Fibroblast of skin of left biceps (primary cell): ENCODE results near the gene PLEKHA3.
"Not testable (repeated sequence)": the region's sequence is repeated elsewhere in the genome, so short reads cannot be mapped to it uniquely, and the experiment has no call there.

Source experiments
- DNase-seq, 2 experiments: peaks; one replicate each; pipeline ENCODE4 v3.0.0-alpha.2; 2013; ENCODE audit warnings: low read depth in 2 of 2

PLEKHA3 gene

GRCh38 chr2:178522950-178523595, 42.8 kb downstream of the PLEKHA3 start:
- peak; percentile 55 for DNase-seq

GRCh38 chr2:178523596-178524134, 43.4 kb downstream of the PLEKHA3 start:
- DNase-seq: no peak

DNA sequence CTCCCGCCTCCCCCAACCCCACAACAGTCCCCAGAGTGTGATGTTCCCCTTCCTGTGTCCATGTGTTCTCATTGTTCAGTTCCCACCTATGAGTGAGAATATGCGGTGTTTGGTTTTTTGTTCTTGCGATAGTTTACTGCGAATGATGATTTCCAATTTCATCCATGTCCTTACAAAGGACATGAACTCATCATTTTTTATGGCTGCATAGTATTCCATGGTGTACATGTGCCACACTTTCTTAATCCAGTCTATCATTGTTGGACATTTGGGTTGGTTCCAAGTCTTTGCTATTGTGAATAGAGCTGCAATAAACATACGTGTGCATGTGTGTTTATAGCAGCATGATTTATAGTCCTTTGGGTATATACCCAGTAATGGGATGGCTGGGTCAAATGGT, 44.8 kb downstream of the PLEKHA3 start:
- DNase-seq: not testable (repeated sequence)

- not testable (repeated sequence) for DNase-seq
Measured at GRCh38 chr2:178525460-178525859, 45.2 kb downstream of the PLEKHA3 start.

DNA sequence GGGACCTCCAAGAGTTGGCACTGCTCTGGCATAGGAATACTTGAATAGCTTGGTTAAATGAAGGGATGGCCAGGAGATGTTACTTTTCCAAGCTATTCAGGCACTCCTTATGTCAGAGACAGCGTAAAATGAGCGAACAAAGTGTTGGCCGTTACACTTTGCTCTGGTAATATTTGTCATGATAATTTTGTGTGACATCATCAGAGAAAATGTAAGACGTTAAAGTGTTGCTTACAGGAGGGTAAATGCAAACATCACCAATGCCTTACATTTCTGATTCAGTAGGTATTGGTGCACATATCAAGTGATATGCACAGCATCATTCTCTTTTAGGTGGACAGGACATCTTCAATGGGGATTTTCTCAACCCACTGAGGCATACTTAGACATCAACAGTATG, 46.0 kb downstream of the PLEKHA3 start:
- DNase-seq: no peak

DNA sequence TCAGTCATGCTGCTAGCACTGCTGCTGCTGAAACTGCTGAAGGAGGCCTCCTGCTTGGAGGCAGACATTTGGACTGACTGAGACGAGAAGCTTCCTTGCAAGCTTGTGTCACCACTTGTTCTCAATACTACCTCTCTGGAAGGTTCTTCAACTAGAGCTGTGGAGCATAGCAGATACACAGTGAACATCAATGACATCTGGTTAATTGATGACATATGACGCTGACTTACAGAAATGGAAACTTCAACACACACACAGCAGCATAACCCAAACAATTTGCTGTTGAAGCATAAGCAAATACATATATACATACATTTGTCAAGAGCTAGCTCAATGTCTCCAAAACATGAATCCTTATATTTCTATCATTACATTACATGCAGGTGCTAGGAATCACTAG, 47.3 kb downstream of the PLEKHA3 start:
- no peak for DNase-seq

GRCh38 chr2:178528647-178529046, 48.4 kb downstream of the PLEKHA3 start:
- DNase-seq: no peak

GRCh38 chr2:178529194-178529593, 48.9 kb downstream of the PLEKHA3 start:
- DNase-seq: no peak

DNA sequence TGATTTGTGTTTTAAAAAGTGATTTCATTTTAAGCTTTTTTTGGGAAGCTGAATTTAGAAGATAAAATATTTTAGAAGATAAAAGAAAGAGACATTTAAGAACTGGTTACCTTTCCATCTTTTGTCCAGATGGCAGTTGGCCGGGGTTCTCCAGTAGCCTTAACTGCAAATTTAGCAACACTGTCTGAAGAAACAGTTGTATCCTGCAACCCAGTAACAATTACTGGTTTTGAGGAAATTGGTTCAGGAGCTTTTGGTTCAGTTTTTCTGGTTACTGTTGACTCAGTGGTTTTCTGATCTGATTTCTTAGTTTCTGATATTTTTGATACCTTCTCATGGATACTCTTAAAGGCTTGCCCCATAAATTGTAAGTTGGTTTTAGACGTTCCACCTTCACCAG, 49.9 kb downstream of the PLEKHA3 start:
- no peak for DNase-seq

GRCh38 chr2:178530625-178531142, 50.4 kb downstream of the PLEKHA3 start:
- DNase-seq: no peak

DNA sequence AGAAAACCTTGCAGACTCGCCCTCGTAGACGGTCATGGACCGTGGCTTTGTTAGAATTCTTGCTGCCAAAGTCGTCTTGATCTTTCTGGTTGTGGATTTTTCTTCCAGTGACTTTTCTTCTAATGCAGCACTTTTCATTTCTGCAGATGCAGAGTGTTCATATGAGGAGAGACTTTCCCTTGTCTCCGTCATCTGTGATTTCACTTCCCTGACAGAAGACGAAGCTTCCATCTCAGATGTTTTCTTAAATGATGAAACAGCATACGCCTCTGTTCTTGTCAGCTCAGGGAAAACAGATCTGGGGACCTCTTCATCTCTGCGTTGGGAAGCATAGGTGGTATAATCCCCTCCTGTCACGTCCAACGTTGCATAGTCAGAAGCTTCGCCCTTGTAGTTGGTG, 50.9 kb downstream of the PLEKHA3 start:
- DNase-seq: no peak

GRCh38 chr2:178536037-178536436, 55.8 kb downstream of the PLEKHA3 start:
- DNase-seq: no peak

- no peak for DNase-seq
Measured at GRCh38 chr2:178542161-178542560, 61.9 kb downstream of the PLEKHA3 start.

GRCh38 chr2:178542569-178542968, 62.3 kb downstream of the PLEKHA3 start:
- no peak for DNase-seq

DNA sequence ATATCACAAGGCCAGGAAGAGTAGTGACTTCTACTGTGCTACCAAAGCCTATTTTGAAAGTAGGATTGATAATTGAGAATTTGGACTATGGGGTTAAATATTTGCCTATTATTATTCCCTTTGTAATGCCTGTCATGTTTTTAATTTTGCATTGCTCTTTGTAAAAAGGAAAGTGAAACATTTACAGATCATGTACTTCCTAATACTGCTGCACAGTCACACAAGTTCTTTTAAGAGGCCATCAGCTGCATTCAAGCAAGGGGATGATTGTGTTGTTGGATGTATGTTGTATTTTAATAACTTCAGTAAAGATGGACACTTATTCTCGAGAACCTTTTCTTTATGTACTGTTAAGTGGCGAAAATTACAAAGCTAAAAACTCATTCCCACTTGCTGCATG, 70.1 kb downstream of the PLEKHA3 start:
- DNase-seq: no peak

DNA sequence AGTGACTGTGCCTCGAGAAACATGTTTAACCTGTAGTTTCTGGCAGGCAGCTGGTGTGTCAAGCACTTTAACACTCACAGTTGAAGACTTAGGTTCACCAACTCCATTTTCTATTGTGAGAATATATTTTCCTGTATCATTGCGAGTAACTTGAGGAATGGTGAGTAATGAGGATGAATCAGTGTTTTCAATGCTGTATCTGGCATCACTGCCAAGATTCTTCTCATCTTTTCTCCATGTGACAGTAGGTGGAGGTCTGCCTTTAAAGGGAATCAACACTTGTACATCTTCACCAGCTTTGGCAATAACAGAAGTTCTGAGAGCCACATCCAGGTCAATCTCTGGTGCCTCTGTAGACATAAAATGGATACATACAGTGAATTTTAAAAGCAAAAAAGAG, 72.8 kb downstream of the PLEKHA3 start:
- DNase-seq: peak; percentile 39 to 60
